GM23338 (cell line): ENCODE data around the gene DTNB. TPM values are rescaled to one million over a fixed set of nuclear protein-coding genes. Genes with fewer than 3 reads are reported as not detected.

ENCODE experiments used
- ATAC-seq: fragments of 200-7000 bp; cut with Tn5 transposase; 3 replicates; pipeline ENCODE4 v1.9.1; 2020
- DNase-seq: peaks from one replicate; pipeline ENCODE4 v3.0.0-alpha.2; 2015; ENCODE audit warnings: low spot score
- H2AFZ ChIP-seq: fragments of 200-600 bp; sonication (generic); 2 replicates; pipeline ENCODE4 v1.8.0; 2016; ENCODE audit warnings: antibody characterized with exemption, mild to moderate bottlenecking, moderate library complexity
- H3F3A ChIP-seq: fragments of 200-600 bp; sonication (generic); replicated peaks from 2 replicates; pipeline ENCODE4 v1.8.0; 2017; ENCODE audit warnings: antibody characterized with exemption, mixed run types, low read depth
- H3K27ac ChIP-seq: fragments of 200-600 bp; sonication (generic); 2 replicates; pipeline ENCODE4 v1.6.1; 2016; ENCODE audit warnings: low read depth
- H3K27me3 ChIP-seq: fragments of 200-600 bp; sonication (generic); 2 replicates; pipeline ENCODE4 v1.8.0; 2016; ENCODE audit warnings: mild to moderate bottlenecking, mixed run types, moderate library complexity; ENCODE audit not compliant: insufficient read depth
- H3K36me3 ChIP-seq: fragments of 200-600 bp; sonication (generic); 2 replicates; pipeline ENCODE4 v1.8.0; 2016; ENCODE audit warnings: mild to moderate bottlenecking; ENCODE audit not compliant: insufficient read depth
- H3K4me1 ChIP-seq: fragments of 200-600 bp; sonication (generic); 2 replicates; pipeline ENCODE4 v1.8.0; 2016; ENCODE audit warnings: mild to moderate bottlenecking, moderate library complexity; ENCODE audit not compliant: insufficient read depth
- H3K4me2 ChIP-seq: fragments of 200-600 bp; sonication (generic); 2 replicates; pipeline ENCODE4 v1.7.1; 2017; ENCODE audit warnings: mixed run types
- H3K4me3 ChIP-seq: fragments of 200-600 bp; sonication (generic); 2 replicates; pipeline ENCODE4 v1.6.1; 2016; ENCODE audit warnings: mixed run types
- H3K79me2 ChIP-seq: fragments of 200-600 bp; sonication (generic); replicated peaks from 2 replicates; pipeline ENCODE4 v1.8.0; 2017; ENCODE audit warnings: mild to moderate bottlenecking; ENCODE audit not compliant: insufficient read depth
- H3K9me2 ChIP-seq: fragments of 200-600 bp; sonication (generic); 2 replicates; pipeline ENCODE4 v1.8.0; 2017; ENCODE audit not compliant: insufficient read depth
- H4K20me1 ChIP-seq: fragments of 200-600 bp; sonication (generic); replicated peaks from 2 replicates; pipeline ENCODE4 v1.8.0; 2017; ENCODE audit warnings: mild to moderate bottlenecking; ENCODE audit not compliant: insufficient read depth
- H3K27ac Mint-ChIP-seq: 2 replicates; pipeline ENCODE4 v1.8.0; 2020; ENCODE audit warnings: inconsistent platforms, mild to moderate bottlenecking, moderate library complexity, mixed read lengths
- H3K27me3 Mint-ChIP-seq: 3 replicates; pipeline ENCODE4 v1.8.0; 2022; ENCODE audit warnings: low read depth, mild to moderate bottlenecking, moderate library complexity, mixed read lengths, inconsistent platforms; ENCODE audit not compliant: insufficient read depth, poor library complexity
- H3K36me3 Mint-ChIP-seq: 3 replicates; pipeline ENCODE4 v1.8.0; 2021; ENCODE audit warnings: low read depth, mild to moderate bottlenecking, inconsistent platforms, moderate library complexity, mixed read lengths
- H3K4me1 Mint-ChIP-seq: 3 replicates; pipeline ENCODE4 v1.8.0; 2020; ENCODE audit warnings: mild to moderate bottlenecking, inconsistent platforms, mixed read lengths
- H3K4me3 Mint-ChIP-seq: 3 replicates; pipeline ENCODE4 v1.8.0; 2021; ENCODE audit warnings: moderate library complexity, mild to moderate bottlenecking, inconsistent platforms, mixed read lengths
- H3K9me3 Mint-ChIP-seq: 3 replicates; pipeline ENCODE4 v1.8.0; 2020; ENCODE audit warnings: moderate library complexity, mild to moderate bottlenecking, inconsistent platforms, mixed read lengths
- CTCF ChIP-seq, 2 experiments: fragments of 200-600 bp in 1 of 2; sonication (generic) in 1 of 2; conservative IDR thresholded peaks; 2 replicates each; pipeline versions ENCODE4 v1.5.1 to v1.6.1; 2016 to 2017; ENCODE audit warnings: antibody characterized with exemption in 2 of 2, low read depth in 2 of 2, mild to moderate bottlenecking in 2 of 2, moderate library complexity in 1 of 2
- EZH2 ChIP-seq: fragments of 200-600 bp; sonication (generic); IDR thresholded peaks from one replicate; pipeline ENCODE4 v1.8.0; 2017; ENCODE audit warnings: antibody characterized with exemption, mild to moderate bottlenecking, low read depth; ENCODE audit not compliant: unreplicated experiment
- EZH2phosphoT487 ChIP-seq: fragments of 200-600 bp; sonication (generic); IDR thresholded peaks from one replicate; pipeline ENCODE4 v1.8.1; 2018; ENCODE audit warnings: antibody characterized with exemption; ENCODE audit not compliant: unreplicated experiment
- JUNB ChIP-seq: IDR thresholded peaks from one replicate; pipeline ENCODE4 v1.6.1; 2016; ENCODE audit warnings: antibody characterized with exemption; ENCODE audit not compliant: unreplicated experiment
- NANOG ChIP-seq: IDR thresholded peaks from 2 replicates; pipeline ENCODE4 v1.6.1; 2016; ENCODE audit warnings: antibody characterized with exemption, borderline replicate concordance
- POLR2AphosphoS5 ChIP-seq: IDR thresholded peaks from 2 replicates; pipeline ENCODE4 v1.6.1; 2016; ENCODE audit warnings: antibody characterized with exemption, low read depth
- REST ChIP-seq: IDR thresholded peaks from one replicate; pipeline ENCODE4 v1.6.1; 2018; ENCODE audit warnings: antibody characterized with exemption; ENCODE audit not compliant: unreplicated experiment
- STAT1 ChIP-seq: IDR thresholded peaks from one replicate; pipeline ENCODE4 v1.6.1; 2016; ENCODE audit warnings: antibody characterized with exemption; ENCODE audit not compliant: unreplicated experiment
- ZNF114 ChIP-seq: fragments of 250-450 bp; sonication (Bioruptor Pico); IDR thresholded peaks from 2 replicates; pipeline ENCODE4 v1.5.0; 2020; ENCODE audit warnings: mild to moderate bottlenecking, moderate library complexity
- polyA plus RNA-seq: library from polyadenylated mRNA; unstranded; fragments of >200 nt; fragmentation: Nextera tagmentation; extraction: Ambion mirVana; gene quantifications from 2 replicates; pipeline ENCODE4 v1.2.1, GENCODE V29; 2016
- total RNA-seq: library from RNA; depleted of rRNA; stranded (reverse); fragments of >200 nt; shearing (Covaris generic); gene quantifications from 2 replicates; pipeline ENCODE4 v1.2.3, GENCODE V29; 2014

The DTNB gene
- total and polyA plus RNA-seq, 2 experiments from 2014 or later, result 22.1 to 29.4 TPM

- Histone ChIP-seq H3K27me3 (no peaks in the 10 kb centered on the region), H3F3A (no peaks in the 10 kb centered on the region), H3K4me1 (peaks cover 11% of the 10 kb centered on the region), H4K20me1 (no peaks in the 10 kb centered on the region), H3K27ac (no peak overlapping the region), H2AFZ (no peak overlapping the region), H3K4me2 (no peak overlapping the region), H3K9me2 (no peaks in the 10 kb centered on the region), H3K4me3 (no peak overlapping the region), H3K36me3 (no peaks in the 10 kb centered on the region), H3K79me2 (no peaks in the 10 kb centered on the region)
- TF ChIP-seq EZH2phosphoT487, result no peak
- TF ChIP-seq ZNF114 (CRISPR knock-in tag), result no peak
- no peak for TF ChIP-seq STAT1
- TF ChIP-seq CTCF (conservative IDR thresholded peaks at IDR 0.05; ENCODE audit: low read depth in 2 of 2), result no peak
- TF ChIP-seq JUNB, result no peak
- no peak for TF ChIP-seq REST
- TF ChIP-seq POLR2AphosphoS5, result no peak
- no peaks in the 10 kb centered on the region for H3K9me3 Mint-ChIP-seq
- H3K27me3 Mint-ChIP-seq, result no peaks in the 10 kb centered on the region
- DNase-seq (no peak), ATAC-seq (no peak)
- no peaks in the 10 kb centered on the region for H3K36me3 Mint-ChIP-seq
- H3K4me3 Mint-ChIP-seq, result no peak overlapping the region
- no peak overlapping the region for H3K27ac Mint-ChIP-seq
- peaks cover 16% of the 10 kb centered on the region for H3K4me1 Mint-ChIP-seq
These were observed 91.1 kb downstream of the DTNB start for GRCh38 chr2:25582077-25582830.

GRCh38 chr2:25576596-25576995 lies 96.8 kb downstream of the DTNB start:
- H2AFZ ChIP-seq, result no peak overlapping the region
- Mint-ChIP-seq H3K9me3 (no peaks in the 10 kb centered on the region), H3K4me3 (no peak overlapping the region), H3K27me3 (no peaks in the 10 kb centered on the region), H3K4me1 (no peaks in the 10 kb centered on the region), H3K27ac (no peak overlapping the region), H3K36me3 (peaks cover 3% of the 10 kb centered on the region; the same call in 2 of the 3 replicates)
- ATAC-seq (no peak), DNase-seq (no peak)
- H3K9me2 ChIP-seq, result no peaks in the 10 kb centered on the region
- no peaks in the 10 kb centered on the region for H3K4me1 ChIP-seq
- H3K4me2 ChIP-seq, result no peak overlapping the region
- no peaks in the 10 kb centered on the region for H3K27me3 ChIP-seq
- no peaks in the 10 kb centered on the region for H4K20me1 ChIP-seq
- H3K4me3 ChIP-seq, result no peak overlapping the region
- no peaks in the 10 kb centered on the region for H3K79me2 ChIP-seq
- no peaks in the 10 kb centered on the region for H3K36me3 ChIP-seq
- no peaks in the 10 kb centered on the region for H3F3A ChIP-seq
- H3K27ac ChIP-seq, result no peak overlapping the region
- TF ChIP-seq REST, result no peak
- TF ChIP-seq EZH2, result no peak
- no peak for TF ChIP-seq NANOG
- no peak for TF ChIP-seq POLR2AphosphoS5
